Measurements from ENCODE around the gene DISP2. TPM values are rescaled to one million over a fixed set of nuclear protein-coding genes. Genes with fewer than 3 reads are reported as not detected.

Gene DISP2
- total and polyA plus RNA-seq, 2 of the 8 experiments (the other 6 are each of a cell fraction or from before 2014, with no cell fraction given), result 0.45 to 1.2 TPM

GRCh38 chr15:40310001-40310959 is 47.7 kb upstream of the DISP2 start (continued):
- TF ChIP-seq, protein P1, sequence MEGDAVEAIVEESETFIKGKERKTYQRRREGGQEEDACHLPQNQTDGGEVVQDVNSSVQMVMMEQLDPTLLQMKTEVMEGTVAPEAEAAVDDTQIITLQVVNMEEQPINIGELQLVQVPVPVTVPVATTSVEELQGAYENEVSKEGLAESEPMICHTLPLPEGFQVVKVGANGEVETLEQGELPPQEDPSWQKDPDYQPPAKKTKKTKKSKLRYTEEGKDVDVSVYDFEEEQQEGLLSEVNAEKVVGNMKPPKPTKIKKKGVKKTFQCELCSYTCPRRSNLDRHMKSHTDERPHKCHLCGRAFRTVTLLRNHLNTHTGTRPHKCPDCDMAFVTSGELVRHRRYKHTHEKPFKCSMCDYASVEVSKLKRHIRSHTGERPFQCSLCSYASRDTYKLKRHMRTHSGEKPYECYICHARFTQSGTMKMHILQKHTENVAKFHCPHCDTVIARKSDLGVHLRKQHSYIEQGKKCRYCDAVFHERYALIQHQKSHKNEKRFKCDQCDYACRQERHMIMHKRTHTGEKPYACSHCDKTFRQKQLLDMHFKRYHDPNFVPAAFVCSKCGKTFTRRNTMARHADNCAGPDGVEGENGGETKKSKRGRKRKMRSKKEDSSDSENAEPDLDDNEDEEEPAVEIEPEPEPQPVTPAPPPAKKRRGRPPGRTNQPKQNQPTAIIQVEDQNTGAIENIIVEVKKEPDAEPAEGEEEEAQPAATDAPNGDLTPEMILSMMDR (IDR thresholded peaks at IDR 0.05; ENCODE audit: control extremely low read depth in 1 of 3, insufficient read depth in 1 of 3, low read depth in 1 of 3, low read length in 3 of 3), result peak; percentile 95 to 96 (median 95)
- peak; percentile 32; the same call in 1 of the 2 replicates for TF ChIP-seq GABPA (IDR thresholded peaks at IDR 0.05; ENCODE audit: borderline replicate concordance, insufficient read depth, low read length)
- TF ChIP-seq, protein P2, sequence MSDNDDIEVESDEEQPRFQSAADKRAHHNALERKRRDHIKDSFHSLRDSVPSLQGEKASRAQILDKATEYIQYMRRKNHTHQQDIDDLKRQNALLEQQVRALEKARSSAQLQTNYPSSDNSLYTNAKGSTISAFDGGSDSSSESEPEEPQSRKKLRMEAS (IDR thresholded peaks at IDR 0.05), result 0 out of 2 replicates have a peak, but pooled peaks have one; percentile 13
- no peak for TF ChIP-seq ASH2L (IDR thresholded peaks at IDR 0.05; ENCODE audit: low read length)
- TF ChIP-seq BCL11A (IDR thresholded peaks at IDR 0.05; ENCODE audit: low read depth in 2 of 2, low read length in 2 of 2), result no peak
- no peak for TF ChIP-seq CEBPB (IDR thresholded peaks at IDR 0.05; ENCODE audit: low read depth, low read length)
- no peak for TF ChIP-seq FOSL1 (IDR thresholded peaks at IDR 0.05; ENCODE audit: insufficient read depth, low read depth, low read length)
- no peak for TF ChIP-seq TBP (IDR thresholded peaks at IDR 0.05; ENCODE audit: low read depth, low read length)
- peak in 1 of 2 experiments; percentile 48; a peak in 1 of 4 replicates for TF ChIP-seq SIN3A (conservative IDR thresholded peaks at IDR 0.05 in 1 of 2, IDR thresholded peaks at IDR 0.05 in 1 of 2; ENCODE audit: low read depth in 1 of 2, low read length in 2 of 2)
- no peak for TF ChIP-seq EP300 (IDR thresholded peaks at IDR 0.05; ENCODE audit: borderline replicate concordance in 1 of 2, low read depth in 2 of 2, low read length in 2 of 2)

Measured in H1 (cell line).